Measurements from ENCODE around the gene MLANA.

MLANA gene

DNA sequence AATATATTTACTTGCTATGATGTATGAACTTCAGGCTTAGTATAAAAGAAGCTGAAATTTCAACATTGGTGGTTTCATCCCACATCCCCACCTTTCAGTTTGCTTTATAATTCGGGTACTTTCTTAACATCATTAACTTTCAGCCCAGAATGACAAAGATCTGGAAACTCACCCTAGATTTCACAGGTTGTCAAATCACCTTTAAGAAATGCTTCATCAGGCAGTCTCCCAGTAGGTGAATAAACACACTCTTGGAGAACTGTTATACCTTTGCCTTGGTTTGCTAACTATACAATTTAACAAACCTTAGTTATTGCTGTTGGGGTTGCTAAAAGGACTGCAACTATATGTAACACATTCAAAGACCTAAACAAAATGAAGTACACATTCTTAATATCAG lies 54.4 kb downstream of the MLANA start:
- Histone ChIP-seq H3K9ac (ENCODE audit: low read depth, low read length, poor library complexity, severe bottlenecking) (no peak overlapping the region), H3K9me3 (ENCODE audit: insufficient read depth, low read depth, low read length) (no peaks in the 10 kb centered on the region), H3K9me2 (replicated peaks; ENCODE audit: low read depth, low read length) (no peaks in the 10 kb centered on the region), H3K4me3 (ENCODE audit: low read length, poor library complexity, severe bottlenecking) (no peak overlapping the region), H4K20me1 (ENCODE audit: insufficient read depth, low read length, poor library complexity, severe bottlenecking) (peaks cover 21% of the 10 kb centered on the region), H3K4me1 (ENCODE audit: insufficient read depth, low read length, poor library complexity, severe bottlenecking) (peaks cover 11% of the 10 kb centered on the region), H3K27me3 (ENCODE audit: insufficient read depth, low read length, poor library complexity, severe bottlenecking) (no peaks in the 10 kb centered on the region), H2AFZ (ENCODE audit: low read length) (no peak overlapping the region), H3F3A (ENCODE audit: low read depth) (no peaks in the 10 kb centered on the region), H3K36me3 (ENCODE audit: insufficient read depth, low read length) (no peaks in the 10 kb centered on the region), H3K79me2 (ENCODE audit: insufficient read depth, low read length) (no peaks in the 10 kb centered on the region), H3K4me2 (ENCODE audit: low read depth, low read length, poor library complexity, severe bottlenecking) (no peak overlapping the region)
- TF ChIP-seq, protein P1, sequence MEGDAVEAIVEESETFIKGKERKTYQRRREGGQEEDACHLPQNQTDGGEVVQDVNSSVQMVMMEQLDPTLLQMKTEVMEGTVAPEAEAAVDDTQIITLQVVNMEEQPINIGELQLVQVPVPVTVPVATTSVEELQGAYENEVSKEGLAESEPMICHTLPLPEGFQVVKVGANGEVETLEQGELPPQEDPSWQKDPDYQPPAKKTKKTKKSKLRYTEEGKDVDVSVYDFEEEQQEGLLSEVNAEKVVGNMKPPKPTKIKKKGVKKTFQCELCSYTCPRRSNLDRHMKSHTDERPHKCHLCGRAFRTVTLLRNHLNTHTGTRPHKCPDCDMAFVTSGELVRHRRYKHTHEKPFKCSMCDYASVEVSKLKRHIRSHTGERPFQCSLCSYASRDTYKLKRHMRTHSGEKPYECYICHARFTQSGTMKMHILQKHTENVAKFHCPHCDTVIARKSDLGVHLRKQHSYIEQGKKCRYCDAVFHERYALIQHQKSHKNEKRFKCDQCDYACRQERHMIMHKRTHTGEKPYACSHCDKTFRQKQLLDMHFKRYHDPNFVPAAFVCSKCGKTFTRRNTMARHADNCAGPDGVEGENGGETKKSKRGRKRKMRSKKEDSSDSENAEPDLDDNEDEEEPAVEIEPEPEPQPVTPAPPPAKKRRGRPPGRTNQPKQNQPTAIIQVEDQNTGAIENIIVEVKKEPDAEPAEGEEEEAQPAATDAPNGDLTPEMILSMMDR (conservative IDR thresholded peaks at IDR 0.05; ENCODE audit: low read length): no peak
- TF ChIP-seq EZH2phosphoT487 (IDR thresholded peaks at IDR 0.05; ENCODE audit: borderline replicate concordance): no peak

DNA sequence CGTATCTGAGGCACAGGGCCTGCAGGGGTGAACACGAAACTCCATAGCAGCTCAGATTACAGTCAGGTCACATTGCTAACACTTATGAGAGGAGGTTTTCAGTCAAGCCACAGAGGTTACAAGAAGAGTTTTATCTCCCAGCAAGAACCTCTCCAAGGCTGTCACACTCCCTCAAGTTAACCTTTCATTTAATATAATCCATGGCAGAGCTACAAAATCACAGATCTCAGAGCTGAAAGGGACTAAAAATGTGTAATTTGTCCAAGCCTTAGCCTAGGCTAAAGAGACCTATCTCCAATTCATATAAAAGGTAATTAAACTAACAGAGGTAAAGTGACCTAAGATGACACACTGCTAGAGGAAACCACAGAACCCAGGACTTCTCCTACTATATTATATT lies 57.2 kb downstream of the MLANA start:
- peak overlapping the region; percentile 37 for H3K4me3 ChIP-seq (ENCODE audit: low read length, poor library complexity, severe bottlenecking)
- no peaks in the 10 kb centered on the region for H3K9me3 ChIP-seq (ENCODE audit: insufficient read depth, low read depth, low read length)
- no peaks in the 10 kb centered on the region for H3K79me2 ChIP-seq (ENCODE audit: insufficient read depth, low read length)
- peaks cover 21% of the 10 kb centered on the region for H4K20me1 ChIP-seq (ENCODE audit: insufficient read depth, low read length, poor library complexity, severe bottlenecking)
- TF ChIP-seq, protein P1 (conservative IDR thresholded peaks at IDR 0.05; ENCODE audit: low read length): no peak
- TF ChIP-seq EZH2phosphoT487 (IDR thresholded peaks at IDR 0.05; ENCODE audit: borderline replicate concordance): no peak
- no peaks in the 10 kb centered on the region for H3K36me3 ChIP-seq (ENCODE audit: insufficient read depth, low read length)
- no peak overlapping the region for H3K9ac ChIP-seq (ENCODE audit: low read depth, low read length, poor library complexity, severe bottlenecking)
- H3F3A ChIP-seq (ENCODE audit: low read depth): no peaks in the 10 kb centered on the region
- peak overlapping the region; percentile 43 for H3K4me2 ChIP-seq (ENCODE audit: low read depth, low read length, poor library complexity, severe bottlenecking)
- no peak overlapping the region for H2AFZ ChIP-seq (ENCODE audit: low read length)
- no peaks in the 10 kb centered on the region for H3K27me3 ChIP-seq (ENCODE audit: insufficient read depth, low read length, poor library complexity, severe bottlenecking)
- H3K4me1 ChIP-seq (ENCODE audit: insufficient read depth, low read length, poor library complexity, severe bottlenecking): peaks cover 11% of the 10 kb centered on the region
- no peaks in the 10 kb centered on the region for H3K9me2 ChIP-seq (replicated peaks; ENCODE audit: low read depth, low read length)

DNA sequence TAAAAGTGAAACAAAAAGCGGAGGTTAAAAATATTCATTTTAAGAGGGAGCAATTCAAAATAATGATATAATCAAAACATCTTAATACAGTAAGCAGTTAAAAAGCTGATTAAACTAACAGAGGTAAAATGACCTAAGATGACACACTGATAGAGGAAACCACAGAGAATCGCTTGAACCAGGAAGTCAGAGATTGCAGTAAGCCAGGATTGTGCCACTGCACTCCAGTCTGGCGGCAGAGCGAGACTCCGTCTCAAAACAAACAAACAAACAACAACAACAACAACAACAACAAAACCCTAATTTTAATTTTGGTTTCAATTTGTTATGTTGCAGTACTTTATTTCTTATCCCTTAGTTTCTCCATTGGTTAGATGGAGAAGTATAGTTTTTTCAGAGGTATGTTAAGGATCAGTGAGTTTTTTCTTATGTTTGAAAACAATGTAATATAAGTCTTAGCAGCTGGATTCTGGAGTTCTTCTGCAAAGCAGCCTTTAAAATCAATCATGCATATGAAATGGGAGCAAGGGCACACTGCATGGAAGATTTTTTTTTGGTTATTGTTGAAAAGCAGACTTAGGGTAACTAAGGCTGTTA lies 58.5 kb downstream of the MLANA start:
- Histone ChIP-seq H3K9me3 (ENCODE audit: insufficient read depth, low read depth, low read length) (no peaks in the 10 kb centered on the region), H3K4me1 (ENCODE audit: insufficient read depth, low read length, poor library complexity, severe bottlenecking) (peaks cover 11% of the 10 kb centered on the region), H3K4me3 (ENCODE audit: low read length, poor library complexity, severe bottlenecking) (peak overlapping the region; percentile 25), H4K20me1 (ENCODE audit: insufficient read depth, low read length, poor library complexity, severe bottlenecking) (peaks cover 23% of the 10 kb centered on the region), H3K4me2 (ENCODE audit: low read depth, low read length, poor library complexity, severe bottlenecking) (peak overlapping the region; percentile 43), H3K36me3 (ENCODE audit: insufficient read depth, low read length) (peaks cover 1% of the 10 kb centered on the region; the same call in 1 of the 2 replicates), H3K27me3 (ENCODE audit: insufficient read depth, low read length, poor library complexity, severe bottlenecking) (no peaks in the 10 kb centered on the region), H3K9me2 (replicated peaks; ENCODE audit: low read depth, low read length) (no peaks in the 10 kb centered on the region), H3F3A (ENCODE audit: low read depth) (no peaks in the 10 kb centered on the region), H3K79me2 (ENCODE audit: insufficient read depth, low read length) (no peaks in the 10 kb centered on the region), H3K9ac (ENCODE audit: low read depth, low read length, poor library complexity, severe bottlenecking) (no peak overlapping the region), H2AFZ (ENCODE audit: low read length) (no peak overlapping the region)
- TF ChIP-seq, protein P1 (conservative IDR thresholded peaks at IDR 0.05; ENCODE audit: low read length): no peak
- TF ChIP-seq EZH2phosphoT487 (IDR thresholded peaks at IDR 0.05; ENCODE audit: borderline replicate concordance): no peak
